H1 (cell line): ENCODE measurements around the gene MYBPC2. TPM values are rescaled to one million over a fixed set of nuclear protein-coding genes. Genes with fewer than 3 reads are reported as not detected.
A peak's percentile ranks its signal among the peaks of the same experiment; 100 is the strongest.

Experiments
- CTCF ChIA-PET: fragments of 300-600 bp; sonication (Branson Sonifier 250); formaldehyde crosslinking; loops from one replicate; lab custom pipeline; 2021; ENCODE audit not compliant: partially characterized antibody; lab: Charles Lee
- POLR2A ChIA-PET: fragments of 300-600 bp; sonication (Branson Sonifier 250); formaldehyde crosslinking; loops from one replicate; lab custom pipeline; 2021; ENCODE audit warnings: inconsistent platforms; ENCODE audit not compliant: partially characterized antibody; lab: Charles Lee
- DNase-seq, 2 experiments: peaks; one replicate each; pipeline versions ENCODE4 v3.0.0 to v3.0.0-alpha.2; 2010 to 2022; ENCODE audit warnings: low spot score in 2 of 2, low read depth in 1 of 2, mixed read lengths in 1 of 2
- FAIRE-seq: peaks from 2 replicates; lab custom pipeline; 2011; peaks lifted over from hg19 to GRCh38; lab: Jason Lieb, UNC
- H2AFZ ChIP-seq: 2 replicates; pipeline ENCODE4 v1.8.1; 2012; ENCODE audit warnings: low read length, inconsistent platforms
- H2AK5ac ChIP-seq: 2 replicates; pipeline ENCODE4 v1.6.1; 2013; ENCODE audit warnings: low read depth, low read length
- H2BK120ac ChIP-seq: replicated peaks from 2 replicates; pipeline ENCODE3; 2013; ENCODE audit warnings: low read depth, low read length, inconsistent platforms
- H2BK12ac ChIP-seq: 2 replicates; pipeline ENCODE4 v1.6.1; 2013; ENCODE audit warnings: low read depth, low read length
- H2BK15ac ChIP-seq: 2 replicates; pipeline ENCODE4 v1.6.1; 2013; ENCODE audit warnings: low read length
- H2BK20ac ChIP-seq: 2 replicates; pipeline ENCODE4 v1.6.1; 2013; ENCODE audit warnings: low read length
- H2BK5ac ChIP-seq: 2 replicates; pipeline ENCODE4 v1.6.1; 2013; ENCODE audit warnings: low read depth, low read length
- H3K14ac ChIP-seq: 2 replicates; pipeline ENCODE4 v1.6.1; 2013; ENCODE audit warnings: inconsistent platforms; ENCODE audit not compliant: insufficient read length
- H3K18ac ChIP-seq: 2 replicates; pipeline ENCODE4 v1.6.1; 2013; ENCODE audit warnings: low read length; ENCODE audit errors: extremely low read depth
- H3K23ac ChIP-seq: 2 replicates; pipeline ENCODE4 v1.6.1; 2013; ENCODE audit warnings: inconsistent platforms; ENCODE audit not compliant: insufficient read length
- H3K23me2 ChIP-seq: 2 replicates; pipeline ENCODE4 v1.6.1; 2013; ENCODE audit warnings: low read depth, low read length
- H3K27ac ChIP-seq: 2 replicates; pipeline ENCODE4 v1.6.1; 2011; ENCODE audit warnings: low read depth, low read length, inconsistent platforms
- H3K27me3 ChIP-seq, 4 experiments: replicated peaks in 1 of 4; 1 replicate in 1 of 4; 2 replicates in 3 of 4; pipeline versions ENCODE4 v1.6.1 to v1.8.1; 2011 to 2013; ENCODE audit warnings: low read length in 3 of 4, mild to moderate bottlenecking in 3 of 4, inconsistent platforms in 2 of 4, mixed read lengths in 2 of 4, moderate library complexity in 1 of 4; ENCODE audit not compliant: control insufficient read depth in 3 of 4, insufficient read depth in 3 of 4; ENCODE audit errors: extremely low read depth in 1 of 4
- H3K36me3 ChIP-seq, 4 experiments: 2 replicates each; pipeline versions ENCODE4 v1.6.1 to v1.8.1; 2011 to 2013; ENCODE audit warnings: mild to moderate bottlenecking in 4 of 4, low read length in 3 of 4, moderate library complexity in 2 of 4, control low read depth in 1 of 4, inconsistent platforms in 1 of 4; ENCODE audit not compliant: insufficient read depth in 4 of 4, control insufficient read depth in 2 of 4
- H3K4ac ChIP-seq: replicated peaks from 2 replicates; pipeline ENCODE3; 2013; ENCODE audit warnings: low read length, low read depth, mixed read lengths, inconsistent platforms; ENCODE audit not compliant: insufficient read length
- H3K4me1 ChIP-seq, 4 experiments: replicated peaks in 1 of 4; 1 replicate in 1 of 4; 2 replicates in 3 of 4; pipeline versions ENCODE4 v1.6.1 to v1.8.1; 2011 to 2013; ENCODE audit warnings: low read length in 3 of 4, inconsistent platforms in 2 of 4, mixed read lengths in 1 of 4; ENCODE audit not compliant: insufficient read depth in 4 of 4, control insufficient read depth in 3 of 4
- H3K4me2 ChIP-seq, 2 experiments: 2 replicates each; pipeline versions ENCODE4 v1.6.1 to v1.8.1; 2011 to 2013; ENCODE audit warnings: low read depth in 2 of 2, low read length in 2 of 2, control low read depth in 1 of 2, inconsistent platforms in 1 of 2, mild to moderate bottlenecking in 1 of 2; ENCODE audit not compliant: insufficient read depth in 1 of 2
- H3K4me3 ChIP-seq, 4 experiments: fragments of 200-600, 300-600 bp in 1 of 4; sonication (generic), shearing (Covaris generic), sonication (Bioruptor Twin) in 1 of 4; 2 replicates each; pipeline versions ENCODE4 v1.5.1 to v1.8.1; 2011 to 2016; ENCODE audit warnings: low read length in 4 of 4, low read depth in 3 of 4, control low read depth in 2 of 4, inconsistent platforms in 2 of 4, mild to moderate bottlenecking in 2 of 4, mixed read lengths in 1 of 4, moderate library complexity in 1 of 4; ENCODE audit not compliant: insufficient read depth in 2 of 4; ENCODE audit errors: extremely low read depth in 1 of 4
- H3K56ac ChIP-seq: replicated peaks from 2 replicates; pipeline ENCODE3; 2013; ENCODE audit warnings: low read depth, mild to moderate bottlenecking, mixed read lengths, low read length, inconsistent platforms; ENCODE audit not compliant: insufficient read length
- H3K79me1 ChIP-seq: 2 replicates; pipeline ENCODE4 v1.6.1; 2013; ENCODE audit warnings: low read depth, low read length, control low read depth
- H3K79me2 ChIP-seq, 2 experiments: 2 replicates each; pipeline versions ENCODE4 v1.6.1 to v1.8.1; 2012 to 2013; ENCODE audit warnings: low read length in 2 of 2, mild to moderate bottlenecking in 2 of 2, inconsistent platforms in 1 of 2; ENCODE audit not compliant: insufficient read depth in 2 of 2, control insufficient read depth in 1 of 2
- H3K9ac ChIP-seq, 4 experiments: replicated peaks in 1 of 4; 1 replicate in 1 of 4; 2 replicates in 3 of 4; pipeline versions ENCODE4 v1.6.1 to v1.8.1; 2011 to 2013; ENCODE audit warnings: low read depth in 3 of 4, low read length in 3 of 4, control low read depth in 2 of 4, mild to moderate bottlenecking in 2 of 4, moderate library complexity in 2 of 4, inconsistent platforms in 1 of 4; ENCODE audit errors: extremely low read depth in 1 of 4
- H3K9me3 ChIP-seq, 2 experiments: 2 replicates each; pipeline versions ENCODE4 v1.6.1 to v1.8.1; 2012 to 2013; ENCODE audit warnings: mild to moderate bottlenecking in 2 of 2, moderate library complexity in 2 of 2, control low read depth in 1 of 2, inconsistent platforms in 1 of 2, low read depth in 1 of 2, low read length in 1 of 2, mixed read lengths in 1 of 2; ENCODE audit not compliant: insufficient read depth in 2 of 2
- H4K20me1 ChIP-seq, 2 experiments: replicated peaks in 1 of 2; 2 replicates each; pipeline versions ENCODE3 to v1.8.1; 2011 to 2013; ENCODE audit warnings: inconsistent platforms in 2 of 2, low read length in 2 of 2, mild to moderate bottlenecking in 1 of 2; ENCODE audit not compliant: insufficient read depth in 2 of 2, control insufficient read depth in 1 of 2
- H4K5ac ChIP-seq: 2 replicates; pipeline ENCODE4 v1.6.1; 2013; ENCODE audit warnings: low read length, low read depth, mixed read lengths, inconsistent platforms; ENCODE audit not compliant: insufficient read length
- H4K8ac ChIP-seq: 2 replicates; pipeline ENCODE4 v1.8.0; 2013; ENCODE audit warnings: mild to moderate bottlenecking, moderate library complexity, low read length, inconsistent platforms; ENCODE audit not compliant: insufficient read depth; ENCODE audit errors: extremely low read depth
- H4K91ac ChIP-seq: replicated peaks from 2 replicates; pipeline ENCODE3; 2013; ENCODE audit warnings: low read length, mixed read lengths, inconsistent platforms; ENCODE audit not compliant: insufficient read length
- MAFK ChIP-seq: IDR thresholded peaks from 2 replicates; pipeline ENCODE4 v1.6.1; 2012; ENCODE audit warnings: low read depth, mild to moderate bottlenecking, improper control_type of control experiment, low read length
- RFX5 ChIP-seq: IDR thresholded peaks from 2 replicates; pipeline ENCODE4 v1.6.1; 2011; ENCODE audit warnings: low read depth, low read length, improper control_type of control experiment, borderline replicate concordance
- WGBS, 2 experiments: shearing (Covaris generic) in 1 of 2; methylation state at CpG; one replicate each; pipeline versions ENCODE4 v1.1.6 to v1.1.7; 2013 to 2015; ENCODE audit warnings: low lambda C conversion rate in 2 of 2, mixed read lengths in 2 of 2, inconsistent platforms in 1 of 2, low coverage in 1 of 2, missing lambda C conversion rate in 1 of 2; ENCODE audit not compliant: insufficient replicate concordance in 2 of 2, insufficient coverage in 1 of 2, insufficient read length in 1 of 2; ENCODE audit errors: extremely low coverage in 1 of 2, missing lambda C conversion rate in 1 of 2; 5-methylcytosine and 5-hydroxymethylcytosine counted together
- long read RNA-seq, 2 experiments: library from RNA in 1 of 2; library from capped mRNA in 1 of 2; stranded (forward); transcript quantifications; one replicate each; pipeline ENCODE4 v2.0.0, GENCODE V29; 2021; ENCODE audit warnings: inconsistent platforms in 1 of 2
- polyA minus RNA-seq, 3 experiments: library from RNA; depleted of rRNA, polyadenylated mRNA; stranded (reverse); fragments of >200 nt; gene quantifications; 1 replicate in 2 of 3; 2 replicates in 1 of 3; pipeline ENCODE4 v1.2.3, GENCODE V29; 2011
- polyA plus RNA-seq, 7 experiments: library from polyadenylated mRNA; depleted of rRNA in 3 of 7; stranded (reverse) in 5 of 7; unstranded in 2 of 7; fragments of >200 nt in 5 of 7; fragments of 200-250 nt in 2 of 7; gene quantifications; 1 replicate in 5 of 7; 2 replicates in 1 of 7; 4 replicates in 1 of 7; pipeline versions ENCODE4 v1.2.1 to v1.2.3, GENCODE V29; 2011 to 2013; ENCODE audit warnings: missing spikeins in 2 of 7, mixed read lengths in 2 of 7
- total RNA-seq: library from RNA; stranded (reverse); fragmentation: NEBNext Ultra II Directional; extraction: Animal tissue kit (Norgen Biotek cat#: 25700); gene quantifications from 2 replicates; pipeline ENCODE4 v1.2.1, GENCODE V29; 2021

The MYBPC2 gene
- total RNA-seq, result 3.1 and 4.1 TPM in 2 replicates
- polyA plus RNA-seq (2011; rRNA removed), result 1.8 and 2.7 TPM in 2 replicates
- 3.3 TPM for polyA plus RNA-seq (2011; cell fraction: cytosol; rRNA removed)
- 8.8 TPM for polyA plus RNA-seq (2011; cell fraction: nucleus; rRNA removed)
- 1.9 to 7.3 TPM (median 5.3 TPM) in 4 replicates for polyA plus RNA-seq (2012, experiment 1 of 2)
- polyA plus RNA-seq (2012, experiment 2 of 2), result 1.5 TPM
- polyA plus RNA-seq (2013, experiment 1 of 2), result 2.8 TPM
- polyA plus RNA-seq (2013, experiment 2 of 2), result 3.1 TPM
- polyA minus RNA-seq (2011; rRNA and poly(A)+ RNA removed), result 2.0 and 2.5 TPM in 2 replicates
- 1.3 TPM for polyA minus RNA-seq (2011; cell fraction: cytosol; rRNA and poly(A)+ RNA removed)
- 2.8 TPM for polyA minus RNA-seq (2011; cell fraction: nucleus; rRNA and poly(A)+ RNA removed)
- long read RNA-seq, experiment 1, result 0 reads
- long read RNA-seq, experiment 2, result 0 reads

- Histone ChIP-seq H3K27ac (peak within 1 kb of the TSS; percentile 62), H3K18ac (peak within 1 kb of the TSS; percentile 98), H2BK15ac (peak within 1 kb of the TSS; percentile 72; the same call in 1 of the 2 replicates), H3K9ac (peak within 1 kb of the TSS; percentile 14 to 58 (median 28); a peak in 5 of 7 replicates), H2BK5ac (peak within 1 kb of the TSS; percentile 71), H3K36me3 (no peaks in the 10 kb centered on the region), H4K8ac (peak within 1 kb of the TSS; percentile 89), H3K4me3 (peak within 1 kb of the TSS; percentile 52 to 74 (median 62)), H3K4me1 (peaks cover 2 to 18% (median 13%) of the 10 kb centered on the region in 4 experiments), H4K20me1 (no peaks in the 10 kb centered on the region), H3K79me1 (no peaks in the 10 kb centered on the region), H2BK20ac (peak within 1 kb of the TSS; percentile 90; the same call in 1 of the 2 replicates), H3K4me2 (peak within 1 kb of the TSS; percentile 70 to 83), H3K9me3 (no peaks in the 10 kb centered on the region), H3K14ac (no peak within 1 kb of the TSS), H3K4ac (no peak within 1 kb of the TSS), H4K91ac (peak within 1 kb of the TSS; percentile 68), H2BK120ac (no peak within 1 kb of the TSS), H3K23me2 (peaks cover 3% of the 10 kb centered on the region; the same call in 1 of the 2 replicates), H3K56ac (no peak within 1 kb of the TSS), H4K5ac (peak within 1 kb of the TSS; percentile 87), H3K79me2 (no peaks in the 10 kb centered on the region)
- CTCF ChIA-PET, result no interaction called here
- no peak for DNase-seq
- no peak for FAIRE-seq
- 17% methylated on average over 24 of the region's 40 CpGs; no CpG with 5 or more reads in 1 of the 2 experiments for WGBS, 2 experiments
- TF ChIP-seq RFX5 (peak; percentile 10; the same call in 1 of the 2 replicates), MAFK (no peak)
- TF ChIP-seq, all 59 proteins: peak for 1
- POLR2A ChIA-PET, result interaction anchor here (0.9 to 2.0 kb wide), 5 partner anchors 11 to 100 kb away, joined by 3 to 8 read pairs (median 3); partner anchors contain the start of gene SPIB
- peaks cover 0 to 19% (median 8%) of the 10 kb centered on the region in 4 experiments; a peak in 4 of 7 replicates for H3K27me3 ChIP-seq
- H2AFZ ChIP-seq, result peak within 1 kb of the TSS; percentile 14; the same call in 1 of the 2 replicates
- peak within 1 kb of the TSS; percentile 68; the same call in 1 of the 2 replicates for H2BK12ac ChIP-seq
- no peak within 1 kb of the TSS for H3K23ac ChIP-seq
- peak within 1 kb of the TSS; percentile 83; the same call in 1 of the 2 replicates for H2AK5ac ChIP-seq
Measured at GRCh38 chr19:50432221-50433028, at the start of gene MYBPC2. TSS of gene MYBPC2 (plus strand) at chr19:50432892. CDS start at chr19:50432954, 62 bp downstream.
